ENCODE measurements around the gene SLC7A4. TPM values are rescaled to one million over a fixed set of nuclear protein-coding genes. Genes with fewer than 3 reads are reported as not detected.

SLC7A4 gene
- total and polyA plus RNA-seq, 2 donors (not counting 1 experiment from before 2014, with no cell fraction given), result not detected

- Histone ChIP-seq H4K20me1 (ENCODE audit: control insufficient read depth, insufficient read depth, low read length, poor library complexity, severe bottlenecking) (peaks cover 4% of the 10 kb centered on the region), H3K27ac (ENCODE audit: low read length in 2 of 2) (no peak overlapping the region), H3K79me2 (ENCODE audit: control insufficient read depth, insufficient read depth, low read length) (no peaks in the 10 kb centered on the region), H3K4me1 (ENCODE audit: control insufficient read depth in 2 of 2, insufficient read depth in 2 of 2, low read length in 2 of 2) (no peaks in the 10 kb centered on the region), H3K9me3 (ENCODE audit: control extremely low read depth in 1 of 3, control insufficient read depth in 2 of 3, insufficient read depth in 1 of 3, low read length in 2 of 3) (no peaks in the 10 kb centered on the region), H3K4me3 (ENCODE audit: control extremely low read depth in 1 of 5, extremely low read depth in 1 of 5, insufficient read depth in 1 of 5, low read depth in 2 of 5, low read length in 4 of 5) (no peak overlapping the region), H2AFZ (ENCODE audit: insufficient read depth, low read depth, low read length, poor library complexity, severe bottlenecking) (no peak overlapping the region), H3K27me3 (replicated peaks in 1 of 4; ENCODE audit: control extremely low read depth in 1 of 4, control insufficient read depth in 3 of 4, insufficient read depth in 4 of 4, low read length in 3 of 4) (no peaks in the 10 kb centered on the region), H3K9ac (ENCODE audit: low read length) (no peak overlapping the region), H3K36me3 (replicated peaks in 1 of 2; ENCODE audit: control extremely low read depth in 1 of 2, control insufficient read depth in 1 of 2, extremely low read depth in 1 of 2, insufficient read depth in 2 of 2, low read length in 1 of 2) (peaks cover 0 to 18% of the 10 kb centered on the region in 2 experiments), H3K4me2 (replicated peaks; ENCODE audit: low read depth, low read length, poor library complexity, severe bottlenecking) (no peak overlapping the region)
- Mint-ChIP-seq H3K4me3 (no peak overlapping the region), H3K4me1 (peaks cover 2% of the 10 kb centered on the region), H3K9me3 (ENCODE audit: insufficient read depth) (no peaks in the 10 kb centered on the region), H3K27me3 (no peaks in the 10 kb centered on the region), H3K27ac (no peak overlapping the region)
- WGBS (ENCODE audit: insufficient coverage), result 99% methylated on average over 29 of the region's 29 CpGs
- ChIA-PET POLR2A (no interaction called here), CTCF (interaction anchor here (1.1 kb wide), 1 partner anchor 12 kb away, joined by 3 read pairs; the partner anchor contains the start of gene LZTR1)
- intact Hi-C loops (cut with micrococcal nuclease), result no loop called here
- no peak for DNase-seq
- no peak for ATAC-seq (ENCODE audit: low read depth)
- no peak for TF ChIP-seq EZH2 (IDR thresholded peaks at IDR 0.05; ENCODE audit: borderline replicate concordance, insufficient read depth, low read depth, low read length, poor library complexity, severe bottlenecking)
- TF ChIP-seq, protein P1, sequence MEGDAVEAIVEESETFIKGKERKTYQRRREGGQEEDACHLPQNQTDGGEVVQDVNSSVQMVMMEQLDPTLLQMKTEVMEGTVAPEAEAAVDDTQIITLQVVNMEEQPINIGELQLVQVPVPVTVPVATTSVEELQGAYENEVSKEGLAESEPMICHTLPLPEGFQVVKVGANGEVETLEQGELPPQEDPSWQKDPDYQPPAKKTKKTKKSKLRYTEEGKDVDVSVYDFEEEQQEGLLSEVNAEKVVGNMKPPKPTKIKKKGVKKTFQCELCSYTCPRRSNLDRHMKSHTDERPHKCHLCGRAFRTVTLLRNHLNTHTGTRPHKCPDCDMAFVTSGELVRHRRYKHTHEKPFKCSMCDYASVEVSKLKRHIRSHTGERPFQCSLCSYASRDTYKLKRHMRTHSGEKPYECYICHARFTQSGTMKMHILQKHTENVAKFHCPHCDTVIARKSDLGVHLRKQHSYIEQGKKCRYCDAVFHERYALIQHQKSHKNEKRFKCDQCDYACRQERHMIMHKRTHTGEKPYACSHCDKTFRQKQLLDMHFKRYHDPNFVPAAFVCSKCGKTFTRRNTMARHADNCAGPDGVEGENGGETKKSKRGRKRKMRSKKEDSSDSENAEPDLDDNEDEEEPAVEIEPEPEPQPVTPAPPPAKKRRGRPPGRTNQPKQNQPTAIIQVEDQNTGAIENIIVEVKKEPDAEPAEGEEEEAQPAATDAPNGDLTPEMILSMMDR (IDR thresholded peaks at IDR 0.05), result no peak
Observed at GRCh38 chr22:20993304-20994127, 38.8 kb downstream of the SLC7A4 start.

All from B cell (primary cell).